ENCODE results near the gene PLIN3.

- TF ChIP-seq SP1 (IDR thresholded peaks at IDR 0.05) (no peak), ZNF384 (IDR thresholded peaks at IDR 0.05) (no peak), SUZ12 (IDR thresholded peaks at IDR 0.05) (no peak), PKNOX1 (IDR thresholded peaks at IDR 0.05) (no peak), FOXA1 (IDR thresholded peaks at IDR 0.05) (no peak), NFRKB (IDR thresholded peaks at IDR 0.05) (no peak), ELF4 (IDR thresholded peaks at IDR 0.05) (no peak), FOXM1 (IDR thresholded peaks at IDR 0.05; ENCODE audit: borderline replicate concordance) (no peak), HDGF (IDR thresholded peaks at IDR 0.05; ENCODE audit: borderline replicate concordance) (no peak), LEF1 (IDR thresholded peaks at IDR 0.05; ENCODE audit: borderline replicate concordance) (no peak), TARDBP (IDR thresholded peaks at IDR 0.05) (no peak)
Measured at GRCh38 chr19:4847190-4847973, 20.1 kb downstream of the PLIN3 start.

All from HEK293T (cell line).